Measurements from ENCODE around the gene NDUFB3.

GRCh38 chr2:201114846-201115245 is 43.0 kb downstream of the NDUFB3 start:
- TF ChIP-seq CTCF (IDR thresholded peaks at IDR 0.05; ENCODE audit: insufficient read depth, low read depth, low read length) = no peak
- TF ChIP-seq EZH2 (IDR thresholded peaks at IDR 0.05; ENCODE audit: insufficient read depth, low read length) = no peak
